ENCODE measurements around the gene TMEM80. TPM values are rescaled to one million over a fixed set of nuclear protein-coding genes. Genes with fewer than 3 reads are reported as not detected.

The TMEM80 gene
- total RNA-seq, 1 donor from 2014 or later: 38.7 TPM

GRCh38 chr11:721247-721740 lies 25.7 kb downstream of the TMEM80 start:
- Histone ChIP-seq H3K36me3 (no peaks in the 10 kb centered on the region), H3K4me2 (no peak overlapping the region), H4K20me1 (ENCODE audit: low read depth) (no peaks in the 10 kb centered on the region), H3K4me1 (peaks cover 7% of the 10 kb centered on the region), H2AFZ (replicated peaks) (no peak overlapping the region), H3K9ac (no peak overlapping the region), H3K79me2 (ENCODE audit: low read depth) (no peaks in the 10 kb centered on the region), H3F3A (ENCODE audit: low read depth) (peaks cover 19% of the 10 kb centered on the region), H3K9me3 (ENCODE audit: low read depth) (no peaks in the 10 kb centered on the region), H3K27me3 (peaks cover 35% of the 10 kb centered on the region), H3K27ac (no peak overlapping the region), H3K4me3 (no peak overlapping the region)
- H3K27me3 Mint-ChIP-seq (ENCODE audit: insufficient read depth, low read depth): peaks cover 31% of the 10 kb centered on the region
- no peak for TF ChIP-seq EZH2phosphoT487 (IDR thresholded peaks at IDR 0.05)
- no peak for TF ChIP-seq EZH2 (IDR thresholded peaks at IDR 0.05)
- TF ChIP-seq, protein P1, sequence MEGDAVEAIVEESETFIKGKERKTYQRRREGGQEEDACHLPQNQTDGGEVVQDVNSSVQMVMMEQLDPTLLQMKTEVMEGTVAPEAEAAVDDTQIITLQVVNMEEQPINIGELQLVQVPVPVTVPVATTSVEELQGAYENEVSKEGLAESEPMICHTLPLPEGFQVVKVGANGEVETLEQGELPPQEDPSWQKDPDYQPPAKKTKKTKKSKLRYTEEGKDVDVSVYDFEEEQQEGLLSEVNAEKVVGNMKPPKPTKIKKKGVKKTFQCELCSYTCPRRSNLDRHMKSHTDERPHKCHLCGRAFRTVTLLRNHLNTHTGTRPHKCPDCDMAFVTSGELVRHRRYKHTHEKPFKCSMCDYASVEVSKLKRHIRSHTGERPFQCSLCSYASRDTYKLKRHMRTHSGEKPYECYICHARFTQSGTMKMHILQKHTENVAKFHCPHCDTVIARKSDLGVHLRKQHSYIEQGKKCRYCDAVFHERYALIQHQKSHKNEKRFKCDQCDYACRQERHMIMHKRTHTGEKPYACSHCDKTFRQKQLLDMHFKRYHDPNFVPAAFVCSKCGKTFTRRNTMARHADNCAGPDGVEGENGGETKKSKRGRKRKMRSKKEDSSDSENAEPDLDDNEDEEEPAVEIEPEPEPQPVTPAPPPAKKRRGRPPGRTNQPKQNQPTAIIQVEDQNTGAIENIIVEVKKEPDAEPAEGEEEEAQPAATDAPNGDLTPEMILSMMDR (IDR thresholded peaks at IDR 0.05): no peak
- H3K4me1 Mint-ChIP-seq: peaks cover 13% of the 10 kb centered on the region
- no peaks in the 10 kb centered on the region for H3K36me3 Mint-ChIP-seq
- H3K9me3 Mint-ChIP-seq: peaks cover 2% of the 10 kb centered on the region
- peak; percentile 28 for DNase-seq (ENCODE audit: low spot score)
- peak overlapping the region; percentile 41 for H3K4me3 Mint-ChIP-seq
- no peak overlapping the region for H3K27ac Mint-ChIP-seq

DNA sequence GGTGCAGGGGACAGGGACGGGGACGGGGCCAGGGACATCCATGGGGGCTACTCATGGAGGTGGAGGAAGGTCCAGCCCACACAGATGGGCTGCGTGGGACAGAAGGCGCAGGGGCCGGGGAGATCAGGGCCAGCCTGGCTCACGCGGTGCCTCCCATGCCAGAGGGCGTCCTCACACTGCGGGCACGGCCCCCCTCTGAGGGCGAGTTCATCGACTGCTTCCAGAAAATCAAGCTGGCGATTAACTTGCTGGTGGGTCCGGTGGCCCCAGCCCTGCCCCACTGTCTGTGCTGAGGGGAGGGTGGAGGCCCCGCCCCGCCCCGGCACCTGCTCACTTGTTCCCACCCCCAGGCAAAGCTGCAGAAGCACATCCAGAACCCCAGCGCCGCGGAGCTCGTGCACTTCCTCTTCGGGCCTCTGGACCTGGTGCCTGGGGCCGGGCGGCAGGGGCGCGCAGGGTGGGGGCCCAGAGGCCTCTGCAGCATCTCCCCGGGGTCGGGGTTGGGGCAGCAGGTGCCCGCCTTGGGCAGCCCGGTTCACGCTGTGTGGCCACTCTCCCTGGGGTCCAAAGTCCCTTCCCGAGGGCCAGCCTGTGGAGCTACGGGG lies 26.2 kb downstream of the TMEM80 start:
- Histone ChIP-seq H3K4me2 (no peak overlapping the region), H3K9me3 (ENCODE audit: low read depth) (no peaks in the 10 kb centered on the region), H4K20me1 (ENCODE audit: low read depth) (peaks cover 1% of the 10 kb centered on the region), H2AFZ (replicated peaks) (no peak overlapping the region), H3K79me2 (ENCODE audit: low read depth) (no peaks in the 10 kb centered on the region), H3F3A (ENCODE audit: low read depth) (peaks cover 19% of the 10 kb centered on the region), H3K36me3 (no peaks in the 10 kb centered on the region), H3K27ac (no peak overlapping the region), H3K4me1 (peaks cover 10% of the 10 kb centered on the region), H3K9ac (no peak overlapping the region), H3K4me3 (no peak overlapping the region), H3K27me3 (peaks cover 41% of the 10 kb centered on the region)
- H3K4me1 Mint-ChIP-seq: peaks cover 16% of the 10 kb centered on the region
- peaks cover 31% of the 10 kb centered on the region for H3K27me3 Mint-ChIP-seq (ENCODE audit: insufficient read depth, low read depth)
- TF ChIP-seq EZH2 (IDR thresholded peaks at IDR 0.05): no peak
- TF ChIP-seq, protein P1 (IDR thresholded peaks at IDR 0.05): no peak
- TF ChIP-seq EZH2phosphoT487 (IDR thresholded peaks at IDR 0.05): no peak
- no peak overlapping the region for H3K4me3 Mint-ChIP-seq
- no peak overlapping the region for H3K27ac Mint-ChIP-seq
- H3K9me3 Mint-ChIP-seq: peaks cover 2% of the 10 kb centered on the region
- no peak for DNase-seq (ENCODE audit: low spot score)
- no peaks in the 10 kb centered on the region for H3K36me3 Mint-ChIP-seq

- H3K9me3 Mint-ChIP-seq: peaks cover 2% of the 10 kb centered on the region
- Histone ChIP-seq H3K9me3 (ENCODE audit: low read depth) (no peaks in the 10 kb centered on the region), H3K4me3 (no peak overlapping the region), H3K4me2 (no peak overlapping the region), H3K79me2 (ENCODE audit: low read depth) (no peaks in the 10 kb centered on the region), H3K36me3 (no peaks in the 10 kb centered on the region), H3K4me1 (peaks cover 10% of the 10 kb centered on the region), H3K9ac (no peak overlapping the region), H3K27me3 (peaks cover 46% of the 10 kb centered on the region), H4K20me1 (ENCODE audit: low read depth) (peaks cover 5% of the 10 kb centered on the region), H3K27ac (no peak overlapping the region), H2AFZ (replicated peaks) (no peak overlapping the region), H3F3A (ENCODE audit: low read depth) (peaks cover 20% of the 10 kb centered on the region)
- peaks cover 31% of the 10 kb centered on the region for H3K27me3 Mint-ChIP-seq (ENCODE audit: insufficient read depth, low read depth)
- no peak for DNase-seq (ENCODE audit: low spot score)
- no peak overlapping the region for H3K27ac Mint-ChIP-seq
- H3K4me3 Mint-ChIP-seq: no peak overlapping the region
- H3K36me3 Mint-ChIP-seq: no peaks in the 10 kb centered on the region
- peaks cover 16% of the 10 kb centered on the region for H3K4me1 Mint-ChIP-seq
- no peak for TF ChIP-seq EZH2phosphoT487 (IDR thresholded peaks at IDR 0.05)
- TF ChIP-seq, protein P1 (IDR thresholded peaks at IDR 0.05): no peak
- no peak for TF ChIP-seq EZH2 (IDR thresholded peaks at IDR 0.05)
Measured at GRCh38 chr11:722346-722811, 26.8 kb downstream of the TMEM80 start.

Measured in neural progenitor cell (in vitro differentiated cells).